C4-2B (cell line): Measurements from ENCODE around the gene SLC35G4.

Experiments used
- ZFX ChIP-seq: fragments of 450-650 bp; IDR thresholded peaks from 2 replicates; pipeline ENCODE4 v1.6.1; 2017
- TF ChIP-seq, protein P1 (sequence below): fragments of 450-650 bp; conservative IDR thresholded peaks from 2 replicates; pipeline ENCODE4 v1.5.1; 2017; ENCODE audit warnings: mild to moderate bottlenecking

DNA sequence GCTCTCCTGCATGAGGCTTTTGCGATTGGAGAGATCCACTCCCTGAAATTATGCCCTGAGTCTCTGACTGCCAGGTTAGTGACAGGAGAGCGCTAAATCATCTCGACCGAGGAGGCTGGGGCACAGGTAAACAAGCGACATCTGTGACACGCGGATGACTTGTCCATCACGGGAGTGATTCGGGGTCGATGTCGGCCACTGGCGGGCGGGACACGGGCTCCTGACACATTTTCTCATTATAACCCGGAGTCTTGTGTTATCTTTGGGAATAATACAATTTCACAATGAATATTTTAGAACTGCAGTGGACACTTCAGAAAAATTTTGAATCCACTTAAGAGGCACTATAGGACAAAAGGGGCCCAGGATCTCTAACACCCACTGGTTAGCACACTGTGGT, 29.5 kb upstream of the SLC35G4 start:
- TF ChIP-seq, protein P1, sequence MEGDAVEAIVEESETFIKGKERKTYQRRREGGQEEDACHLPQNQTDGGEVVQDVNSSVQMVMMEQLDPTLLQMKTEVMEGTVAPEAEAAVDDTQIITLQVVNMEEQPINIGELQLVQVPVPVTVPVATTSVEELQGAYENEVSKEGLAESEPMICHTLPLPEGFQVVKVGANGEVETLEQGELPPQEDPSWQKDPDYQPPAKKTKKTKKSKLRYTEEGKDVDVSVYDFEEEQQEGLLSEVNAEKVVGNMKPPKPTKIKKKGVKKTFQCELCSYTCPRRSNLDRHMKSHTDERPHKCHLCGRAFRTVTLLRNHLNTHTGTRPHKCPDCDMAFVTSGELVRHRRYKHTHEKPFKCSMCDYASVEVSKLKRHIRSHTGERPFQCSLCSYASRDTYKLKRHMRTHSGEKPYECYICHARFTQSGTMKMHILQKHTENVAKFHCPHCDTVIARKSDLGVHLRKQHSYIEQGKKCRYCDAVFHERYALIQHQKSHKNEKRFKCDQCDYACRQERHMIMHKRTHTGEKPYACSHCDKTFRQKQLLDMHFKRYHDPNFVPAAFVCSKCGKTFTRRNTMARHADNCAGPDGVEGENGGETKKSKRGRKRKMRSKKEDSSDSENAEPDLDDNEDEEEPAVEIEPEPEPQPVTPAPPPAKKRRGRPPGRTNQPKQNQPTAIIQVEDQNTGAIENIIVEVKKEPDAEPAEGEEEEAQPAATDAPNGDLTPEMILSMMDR = no peak
- no peak for TF ChIP-seq ZFX
